Thoracic aorta (tissue), 2 donors: Measurements from ENCODE around the gene LRRK1. TPM values are rescaled to one million over a fixed set of nuclear protein-coding genes. Genes with fewer than 3 reads are reported as not detected.

Experiments used
- ATAC-seq: fragments of 150-250 bp; one replicate; pipeline ENCODE4 v1.8.0; 2017; ENCODE audit warnings: low read depth; ENCODE audit not compliant: insufficient number of reproducible peaks, low FRiP score
- DNase-seq: peaks from one replicate; pipeline ENCODE4 v3.0.0-alpha.2; 2020; ENCODE audit warnings: low spot score
- H3K27ac ChIP-seq, 2 donors: fragments of 200-600 bp; sonication (generic); 1 replicate in 1 of 2; 2 replicates in 1 of 2; pipeline ENCODE4 v1.5.1; 2016; ENCODE audit warnings: mild to moderate bottlenecking in 2 of 2, moderate library complexity in 2 of 2
- H3K27me3 ChIP-seq: fragments of 200-600 bp; sonication (generic); replicated peaks from 2 replicates; pipeline ENCODE4 v1.6.0; 2016; ENCODE audit warnings: mild to moderate bottlenecking; ENCODE audit not compliant: insufficient read depth
- H3K36me3 ChIP-seq: fragments of 200-600 bp; sonication (generic); one replicate; pipeline ENCODE4 v1.5.1; 2016
- H3K4me1 ChIP-seq, 2 donors: fragments of 200-600 bp; sonication (generic); 1 replicate in 1 of 2; 2 replicates in 1 of 2; pipeline versions ENCODE4 v1.5.1 to v1.6.0; 2016; ENCODE audit warnings: low read depth in 2 of 2, mild to moderate bottlenecking in 1 of 2; ENCODE audit not compliant: control insufficient read depth in 1 of 2
- H3K4me3 ChIP-seq: fragments of 200-600 bp; sonication (generic); 2 replicates; pipeline ENCODE4 v1.5.1; 2016; ENCODE audit warnings: mild to moderate bottlenecking
- H3K9me3 ChIP-seq: fragments of 200-600 bp; sonication (generic); 2 replicates; pipeline ENCODE4 v1.5.1; 2016
- CTCF ChIP-seq: fragments of 200-600 bp; sonication (generic); IDR thresholded peaks from one replicate; pipeline ENCODE4 v1.5.1; 2019; ENCODE audit warnings: antibody characterized with exemption
- total RNA-seq, 2 donors: library from RNA; depleted of rRNA; stranded (reverse); fragments of >200 nt; gene quantifications; one replicate each; pipeline versions ENCODE4 v1.1.0 to v1.2.3, GENCODE V29; 2016

LRRK1 gene
- total RNA-seq, 2 donors from 2014 or later = 17.2 to 47.1 TPM

DNA sequence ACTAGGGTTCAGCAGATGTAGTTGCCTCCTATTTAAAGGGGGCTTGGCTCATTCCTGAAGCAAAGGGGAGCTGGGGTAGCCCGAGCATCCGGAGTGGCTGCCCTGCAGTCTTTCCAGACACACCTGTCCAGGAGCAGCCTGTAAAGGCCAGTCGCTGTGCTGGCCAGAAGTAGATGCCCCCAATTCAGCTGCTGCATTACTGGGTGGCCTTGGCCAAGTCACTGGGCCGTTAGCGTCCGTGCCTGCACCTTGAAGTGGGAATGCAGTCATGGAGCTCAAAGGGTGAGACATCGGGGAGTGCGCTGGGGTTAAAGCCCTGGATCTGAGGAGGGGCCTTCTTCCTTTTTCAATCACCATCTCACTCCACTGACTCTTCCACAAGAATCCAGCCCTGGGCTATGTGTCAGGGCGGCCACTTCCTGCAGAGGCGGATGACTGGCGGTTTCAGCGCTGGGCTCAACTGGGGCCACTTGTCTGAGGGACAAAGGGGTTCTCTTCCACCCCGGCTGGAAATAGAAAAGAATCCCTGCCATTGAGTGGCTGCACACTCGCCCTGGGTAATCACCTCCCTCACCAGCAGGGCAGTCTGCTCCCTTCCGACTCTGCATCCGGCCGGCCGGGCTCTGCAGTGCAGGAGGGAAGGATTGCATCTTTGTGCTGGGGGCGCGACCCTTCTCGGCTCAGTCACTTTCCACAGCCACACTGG, 27.7 kb upstream of the LRRK1 start:
- Histone ChIP-seq H3K4me3 (no peak overlapping the region), H3K4me1 (peaks cover 7 to 33% of the 10 kb centered on the region in 2 donors), H3K9me3 (no peaks in the 10 kb centered on the region), H3K27me3 (no peaks in the 10 kb centered on the region), H3K27ac (no peak overlapping the region), H3K36me3 (no peaks in the 10 kb centered on the region)
- TF ChIP-seq CTCF = no peak
- DNase-seq = no peak
- no peak for ATAC-seq

- Histone ChIP-seq H3K4me3 (no peak overlapping the region), H3K4me1 (peaks cover 7 to 33% of the 10 kb centered on the region in 2 donors), H3K27me3 (no peaks in the 10 kb centered on the region), H3K27ac (no peak overlapping the region), H3K36me3 (no peaks in the 10 kb centered on the region), H3K9me3 (no peaks in the 10 kb centered on the region)
- ATAC-seq (no peak), DNase-seq (no peak)
- no peak for TF ChIP-seq CTCF
Measured at GRCh38 chr15:100892013-100892355, 27.2 kb upstream of the LRRK1 start.

DNA sequence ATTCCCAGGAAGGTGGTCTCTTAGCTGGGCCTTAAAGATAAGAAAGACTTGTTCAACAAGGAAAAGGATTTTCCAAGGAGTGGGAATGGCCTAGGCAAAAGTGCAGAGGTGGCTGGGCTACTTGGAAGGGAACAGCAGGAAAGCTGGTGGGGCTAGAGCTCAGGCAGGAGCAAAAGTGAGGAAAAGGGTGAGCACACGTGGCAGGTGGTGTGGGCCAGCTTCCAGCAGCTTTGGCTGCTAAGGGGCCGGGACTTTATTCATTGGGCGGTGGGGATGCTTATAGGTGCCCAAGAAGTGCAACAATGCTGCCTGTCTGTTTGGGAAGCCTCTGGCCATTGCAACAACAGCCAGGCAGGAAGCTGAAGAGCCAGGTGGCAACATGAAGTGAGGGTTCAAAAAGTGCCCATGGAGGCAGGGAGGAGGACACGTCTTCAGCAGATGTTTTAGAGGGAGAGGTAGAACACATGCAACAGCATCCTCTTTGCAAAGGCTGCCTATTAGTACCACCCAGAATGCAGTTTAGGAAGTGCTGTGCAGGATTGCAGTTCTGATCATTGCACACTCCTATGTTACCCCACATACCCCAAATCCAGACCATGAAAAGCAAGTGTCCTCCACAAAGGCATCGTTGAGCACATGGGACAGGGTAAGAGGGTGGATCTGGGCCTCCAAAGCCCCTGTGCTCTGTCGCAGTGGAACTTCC, 25.7 kb upstream of the LRRK1 start:
- Histone ChIP-seq H3K27ac (no peak overlapping the region), H3K4me3 (no peak overlapping the region), H3K36me3 (no peaks in the 10 kb centered on the region), H3K9me3 (no peaks in the 10 kb centered on the region), H3K27me3 (no peaks in the 10 kb centered on the region), H3K4me1 (peaks cover 7 to 33% of the 10 kb centered on the region in 2 donors)
- TF ChIP-seq CTCF = no peak
- ATAC-seq = no peak
- DNase-seq = no peak

GRCh38 chr15:100893964-100894295, 25.2 kb upstream of the LRRK1 start:
- Histone ChIP-seq H3K4me3 (peak overlapping the region; percentile 17), H3K9me3 (no peaks in the 10 kb centered on the region), H3K27me3 (no peaks in the 10 kb centered on the region), H3K36me3 (no peaks in the 10 kb centered on the region), H3K4me1 (peaks cover 8 to 33% of the 10 kb centered on the region in 2 donors), H3K27ac (no peak overlapping the region)
- ATAC-seq (peak; percentile 63), DNase-seq (no peak)
- no peak for TF ChIP-seq CTCF

- Histone ChIP-seq H3K36me3 (no peaks in the 10 kb centered on the region), H3K4me1 (peaks cover 12 to 31% of the 10 kb centered on the region in 2 donors), H3K27ac (no peak overlapping the region), H3K9me3 (no peaks in the 10 kb centered on the region), H3K4me3 (no peak overlapping the region), H3K27me3 (no peaks in the 10 kb centered on the region)
- DNase-seq = no peak
- ATAC-seq = no peak
- TF ChIP-seq CTCF = no peak
Measured at GRCh38 chr15:100895721-100896120, 23.4 kb upstream of the LRRK1 start.
